Mesothelial cell of epicardium (in vitro differentiated cells): ENCODE data around the gene NGEF. TPM values are rescaled to one million over a fixed set of nuclear protein-coding genes. Genes with fewer than 3 reads are reported as not detected.
A peak's percentile ranks its signal among the peaks of the same experiment; 100 is the strongest.
"Not testable (repeated sequence)": the region's sequence is repeated elsewhere in the genome, so short reads cannot be mapped to it uniquely, and the experiment has no call there.

Experiments
- DNase-seq, 2 experiments: peaks; one replicate each; pipeline ENCODE4 v3.0.0; 2021; ENCODE audit warnings: low spot score in 2 of 2; ENCODE audit not compliant: unreplicated experiment in 2 of 2
- H3K27ac Mint-ChIP-seq: 2 replicates; pipeline ENCODE4 v1.8.0; 2021; ENCODE audit warnings: mixed read lengths
- H3K27me3 Mint-ChIP-seq: 2 replicates; pipeline ENCODE4 v1.8.0; 2021; ENCODE audit warnings: low read depth, mixed read lengths
- H3K36me3 Mint-ChIP-seq: 2 replicates; pipeline ENCODE4 v1.8.0; 2021; ENCODE audit warnings: mixed read lengths
- H3K4me1 Mint-ChIP-seq: 2 replicates; pipeline ENCODE4 v1.8.0; 2021; ENCODE audit warnings: mixed read lengths
- H3K4me3 Mint-ChIP-seq: 2 replicates; pipeline ENCODE4 v1.8.0; 2021; ENCODE audit warnings: mild to moderate bottlenecking, moderate library complexity, mixed read lengths
- H3K9me3 Mint-ChIP-seq: 2 replicates; pipeline ENCODE4 v1.8.0; 2021; ENCODE audit warnings: mixed read lengths
- CTCF ChIP-seq: fragments of 200-600 bp; sonication (generic); IDR thresholded peaks from one replicate; pipeline ENCODE4 v1.5.0; 2021; ENCODE audit warnings: antibody characterized with exemption; ENCODE audit not compliant: unreplicated experiment
- total RNA-seq: library from RNA; stranded (reverse); gene quantifications from 3 replicates; pipeline ENCODE4 v1.2.1, GENCODE V29; 2021

Gene NGEF
- total RNA-seq, 1 donor from 2014 or later = 0.51 TPM

GRCh38 chr2:233053928-233054784 is 41.1 kb upstream of the NGEF start:
- peak; percentile 97 for TF ChIP-seq CTCF
- H3K36me3 Mint-ChIP-seq = no peaks in the 10 kb centered on the region
- H3K4me1 Mint-ChIP-seq = peaks cover 14% of the 10 kb centered on the region
- no peak overlapping the region for H3K4me3 Mint-ChIP-seq
- peak overlapping the region; percentile 40 for H3K27ac Mint-ChIP-seq
- peak; percentile 60 to 82 for DNase-seq
- H3K9me3 Mint-ChIP-seq = no peaks in the 10 kb centered on the region
- peaks cover 46% of the 10 kb centered on the region for H3K27me3 Mint-ChIP-seq

- peaks cover 58% of the 10 kb centered on the region for H3K27me3 Mint-ChIP-seq
- not testable (repeated sequence) for H3K4me3 Mint-ChIP-seq, H3K36me3 Mint-ChIP-seq, H3K27ac Mint-ChIP-seq, DNase-seq, H3K9me3 Mint-ChIP-seq
- peaks cover 14% of the 10 kb centered on the region for H3K4me1 Mint-ChIP-seq
Measured at GRCh38 chr2:233052517-233052916, 39.5 kb upstream of the NGEF start.

- TF ChIP-seq CTCF = no peak
- H3K36me3 Mint-ChIP-seq = no peaks in the 10 kb centered on the region
- peaks cover 62% of the 10 kb centered on the region for H3K27me3 Mint-ChIP-seq
- no peaks in the 10 kb centered on the region for H3K9me3 Mint-ChIP-seq
- H3K4me1 Mint-ChIP-seq = peaks cover 14% of the 10 kb centered on the region
- no peak overlapping the region for H3K27ac Mint-ChIP-seq
- DNase-seq = no peak
- no peak overlapping the region for H3K4me3 Mint-ChIP-seq
Measured at GRCh38 chr2:233051241-233052149, 38.4 kb upstream of the NGEF start.

- H3K27me3 Mint-ChIP-seq = peaks cover 55% of the 10 kb centered on the region
- no peak overlapping the region for H3K4me3 Mint-ChIP-seq
- no peak for TF ChIP-seq CTCF
- H3K36me3 Mint-ChIP-seq = no peaks in the 10 kb centered on the region
- no peak overlapping the region for H3K27ac Mint-ChIP-seq
- no peak for DNase-seq
- peaks cover 11% of the 10 kb centered on the region for H3K4me1 Mint-ChIP-seq
- H3K9me3 Mint-ChIP-seq = no peaks in the 10 kb centered on the region
Measured at GRCh38 chr2:233049194-233049761, 36.2 kb upstream of the NGEF start.

GRCh38 chr2:233048569-233049193 is 35.6 kb upstream of the NGEF start:
- no peak overlapping the region for H3K4me3 Mint-ChIP-seq
- DNase-seq = no peak
- H3K27ac Mint-ChIP-seq = no peak overlapping the region
- peaks cover 11% of the 10 kb centered on the region for H3K4me1 Mint-ChIP-seq
- no peaks in the 10 kb centered on the region for H3K9me3 Mint-ChIP-seq
- TF ChIP-seq CTCF = no peak
- H3K27me3 Mint-ChIP-seq = peaks cover 49% of the 10 kb centered on the region
- no peaks in the 10 kb centered on the region for H3K36me3 Mint-ChIP-seq
